ENCODE results near the gene SUFU.

DNA sequence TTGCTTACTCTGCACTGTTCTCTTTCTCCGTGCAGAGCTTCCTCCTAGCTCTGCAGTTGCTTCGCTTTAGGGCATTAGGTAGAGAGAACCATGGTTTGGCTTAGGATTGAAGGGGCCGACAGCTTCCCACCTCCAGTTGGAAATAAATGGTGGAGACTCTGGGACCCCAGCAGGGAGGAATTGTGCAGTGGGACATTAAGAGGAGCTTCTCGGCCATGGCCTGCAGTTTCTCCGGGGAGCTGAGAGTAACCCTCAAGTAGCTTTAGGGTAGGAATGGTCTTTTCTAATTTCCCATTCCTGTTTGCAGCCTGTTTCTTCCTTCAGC is 1.2 kb downstream of the SUFU start:
- TF ChIP-seq TAF1 (IDR thresholded peaks at IDR 0.05; ENCODE audit: low read depth, low read length) (no peak), POLR2A (IDR thresholded peaks at IDR 0.05; ENCODE audit: low read depth, low read length) (no peak), POU2F2 (IDR thresholded peaks at IDR 0.05; ENCODE audit: low read depth, low read length) (no peak), POLR2AphosphoS5 (IDR thresholded peaks at IDR 0.05; ENCODE audit: low read depth, low read length) (no peak), SPI1 (IDR thresholded peaks at IDR 0.05; ENCODE audit: low read depth, low read length) (no peak), PAX5 (IDR thresholded peaks at IDR 0.05; ENCODE audit: insufficient read depth, low read length, severe bottlenecking) (no peak)

Measured in GM12891 (cell line).